PFSK-1 (cell line): Measurements from ENCODE around the gene GLOD5.

Source experiments
- FOXP2 ChIP-seq: optimal IDR thresholded peaks from 2 replicates; pipeline ENCODE3; 2011; ENCODE audit warnings: borderline replicate concordance, control low read depth, inconsistent platforms; ENCODE audit not compliant: insufficient read depth; ENCODE audit errors: extremely low read length, extremely low read depth
- POLR2AphosphoS5 ChIP-seq: IDR thresholded peaks from 2 replicates; pipeline ENCODE4 v1.6.1; 2012; ENCODE audit warnings: low read depth, mild to moderate bottlenecking, control low read depth, low read length, moderate library complexity
- REST ChIP-seq, 2 experiments: IDR thresholded peaks; 2 replicates each; pipeline versions ENCODE4 v1.6.1 to v1.8.0; 2011 to 2012; ENCODE audit warnings: low read depth in 2 of 2, low read length in 2 of 2, control low read depth in 1 of 2, inconsistent platforms in 1 of 2, mild to moderate bottlenecking in 1 of 2, moderate library complexity in 1 of 2; ENCODE audit not compliant: insufficient read depth in 1 of 2
- SIN3A ChIP-seq: IDR thresholded peaks from 2 replicates; pipeline ENCODE4 v1.6.1; 2012; ENCODE audit warnings: mild to moderate bottlenecking, low read length, moderate library complexity, borderline replicate concordance; ENCODE audit not compliant: insufficient read depth
- TAF1 ChIP-seq: IDR thresholded peaks from 2 replicates; pipeline ENCODE4 v1.6.1; 2012; ENCODE audit warnings: low read length, control low read depth, borderline replicate concordance; ENCODE audit not compliant: insufficient read depth

The GLOD5 gene

GRCh38 chrX:48737940-48738339 is 23.6 kb upstream of the GLOD5 start:
- TF ChIP-seq POLR2AphosphoS5 (no peak), SIN3A (no peak), REST (IDR thresholded peaks at IDR 0.05; ENCODE audit: insufficient read depth in 1 of 2, low read depth in 2 of 2, low read length in 2 of 2) (no peak), FOXP2 (no peak), TAF1 (no peak)

- TF ChIP-seq TAF1: no peak
- TF ChIP-seq REST (IDR thresholded peaks at IDR 0.05; ENCODE audit: insufficient read depth in 1 of 2, low read depth in 2 of 2, low read length in 2 of 2): no peak
- no peak for TF ChIP-seq SIN3A
These were observed 19.7 kb upstream of the GLOD5 start for GRCh38 chrX:48741834-48742233.

GRCh38 chrX:48745222-48745621 is 16.3 kb upstream of the GLOD5 start:
- TF ChIP-seq FOXP2: no peak
- TF ChIP-seq REST (IDR thresholded peaks at IDR 0.05; ENCODE audit: insufficient read depth in 1 of 2, low read depth in 2 of 2, low read length in 2 of 2): no peak
- TF ChIP-seq POLR2AphosphoS5: no peak
- no peak for TF ChIP-seq SIN3A
- TF ChIP-seq TAF1: no peak

GRCh38 chrX:48747415-48748016 is 14.0 kb upstream of the GLOD5 start:
- TF ChIP-seq TAF1 (no peak), FOXP2 (no peak)

GRCh38 chrX:48749182-48749581 is 12.4 kb upstream of the GLOD5 start:
- TF ChIP-seq POLR2AphosphoS5 (no peak), TAF1 (no peak), SIN3A (no peak)

- TF ChIP-seq POLR2AphosphoS5 (no peak), TAF1 (no peak), FOXP2 (no peak), REST (IDR thresholded peaks at IDR 0.05; ENCODE audit: insufficient read depth in 1 of 2, low read depth in 2 of 2, low read length in 2 of 2) (no peak), SIN3A (no peak)
These were observed 10.2 kb upstream of the GLOD5 start for GRCh38 chrX:48751343-48751742.
